H9 (cell line): ENCODE data around the gene PGS1. TPM values are rescaled to one million over a fixed set of nuclear protein-coding genes. Genes with fewer than 3 reads are reported as not detected.

Experiments used
- DNase-seq: peaks from one replicate; pipeline ENCODE4 v3.0.0-alpha.2; 2017
- H2AFZ ChIP-seq: one replicate; pipeline ENCODE4 v1.6.1; 2013; ENCODE audit warnings: mild to moderate bottlenecking, low read length, control low read depth, moderate library complexity
- H2AK5ac ChIP-seq: 2 replicates; pipeline ENCODE4 v1.6.1; 2013; ENCODE audit warnings: low read length, control low read depth, mixed read lengths; ENCODE audit not compliant: insufficient read length
- H2BK120ac ChIP-seq: one replicate; pipeline ENCODE4 v1.6.1; 2013; ENCODE audit warnings: low read depth, mild to moderate bottlenecking, low read length, control low read depth, inconsistent platforms; ENCODE audit not compliant: poor library complexity, severe bottlenecking
- H2BK12ac ChIP-seq: 2 replicates; pipeline ENCODE4 v1.6.1; 2013; ENCODE audit warnings: low read length, control low read depth, mixed read lengths, low read depth; ENCODE audit not compliant: insufficient read length
- H2BK15ac ChIP-seq: 2 replicates; pipeline ENCODE4 v1.6.1; 2013; ENCODE audit warnings: low read depth, low read length, control low read depth
- H2BK20ac ChIP-seq: one replicate; pipeline ENCODE4 v1.6.1; 2013; ENCODE audit warnings: low read depth, mild to moderate bottlenecking, low read length, control low read depth, inconsistent platforms; ENCODE audit not compliant: poor library complexity, severe bottlenecking
- H2BK5ac ChIP-seq: 2 replicates; pipeline ENCODE4 v1.6.1; 2013; ENCODE audit warnings: low read length, control low read depth, mixed read lengths; ENCODE audit not compliant: insufficient read length
- H3K14ac ChIP-seq: 2 replicates; pipeline ENCODE4 v1.6.1; 2013; ENCODE audit warnings: low read length, control low read depth; ENCODE audit not compliant: insufficient read depth
- H3K18ac ChIP-seq: 2 replicates; pipeline ENCODE4 v1.6.1; 2013; ENCODE audit warnings: low read depth, mild to moderate bottlenecking, mixed read lengths, low read length, control low read depth; ENCODE audit not compliant: insufficient read length
- H3K23ac ChIP-seq: 2 replicates; pipeline ENCODE4 v1.6.1; 2013; ENCODE audit warnings: low read length, control low read depth, mixed read lengths, low read depth; ENCODE audit not compliant: insufficient read length
- H3K23me2 ChIP-seq: 2 replicates; pipeline ENCODE4 v1.6.1; 2013; ENCODE audit warnings: low read depth, mild to moderate bottlenecking, mixed read lengths, low read length, control low read depth; ENCODE audit not compliant: insufficient read length, poor library complexity, severe bottlenecking
- H3K27ac ChIP-seq: 2 replicates; pipeline ENCODE4 v1.5.1; 2013; ENCODE audit warnings: low read length, control low read depth, mixed read lengths, low read depth; ENCODE audit not compliant: insufficient read length
- H3K27me3 ChIP-seq: 2 replicates; pipeline ENCODE4 v1.6.1; 2013; ENCODE audit warnings: low read length, control low read depth, inconsistent platforms; ENCODE audit not compliant: insufficient read depth
- H3K4ac ChIP-seq: 2 replicates; pipeline ENCODE4 v1.6.1; 2013; ENCODE audit warnings: low read depth, mild to moderate bottlenecking, control low read depth, inconsistent platforms, low read length, moderate library complexity
- H3K4me1 ChIP-seq: 2 replicates; pipeline ENCODE4 v1.6.1; 2013; ENCODE audit warnings: low read length, control low read depth, inconsistent platforms; ENCODE audit not compliant: insufficient read depth
- H3K4me2 ChIP-seq: 2 replicates; pipeline ENCODE4 v1.6.1; 2013; ENCODE audit warnings: low read length, control low read depth, mixed read lengths; ENCODE audit not compliant: insufficient read length, insufficient read depth
- H3K56ac ChIP-seq: 2 replicates; pipeline ENCODE4 v1.6.1; 2013; ENCODE audit warnings: low read depth, mild to moderate bottlenecking, mixed read lengths, low read length, control low read depth; ENCODE audit not compliant: insufficient read length
- H3K79me1 ChIP-seq: 2 replicates; pipeline ENCODE4 v1.6.1; 2013; ENCODE audit warnings: low read depth, mild to moderate bottlenecking, moderate library complexity, low read length, control low read depth, inconsistent platforms; ENCODE audit not compliant: insufficient read depth, poor library complexity, severe bottlenecking
- H3K79me2 ChIP-seq: 2 replicates; pipeline ENCODE4 v1.6.1; 2013; ENCODE audit warnings: low read length, control low read depth, inconsistent platforms; ENCODE audit not compliant: insufficient read depth
- H3K9ac ChIP-seq: 2 replicates; pipeline ENCODE4 v1.6.1; 2013; ENCODE audit warnings: low read length, control low read depth, mixed read lengths; ENCODE audit not compliant: insufficient read length; ENCODE audit errors: extremely low read depth
- H3K9me3 ChIP-seq: one replicate; pipeline ENCODE4 v1.6.1; 2013; ENCODE audit warnings: low read depth, low read length, inconsistent platforms; ENCODE audit not compliant: control insufficient read depth
- H3T11ph ChIP-seq: one replicate; pipeline ENCODE4 v1.6.1; 2013; ENCODE audit warnings: mild to moderate bottlenecking, low read length, control low read depth, inconsistent platforms
- H4K20me1 ChIP-seq: one replicate; pipeline ENCODE4 v1.6.1; 2013; ENCODE audit not compliant: control insufficient read depth, insufficient read length, insufficient read depth
- H4K5ac ChIP-seq: 2 replicates; pipeline ENCODE4 v1.6.1; 2013; ENCODE audit warnings: low read depth, mild to moderate bottlenecking, mixed read lengths, low read length, control low read depth; ENCODE audit not compliant: insufficient read length
- H4K8ac ChIP-seq: replicated peaks from 2 replicates; pipeline ENCODE4 v1.6.1; 2013; ENCODE audit warnings: low read length, control low read depth, mixed read lengths, low read depth; ENCODE audit not compliant: insufficient read length
- H4K91ac ChIP-seq: 2 replicates; pipeline ENCODE4 v1.6.1; 2013; ENCODE audit warnings: low read depth, mild to moderate bottlenecking, moderate library complexity, mixed read lengths, low read length, control low read depth; ENCODE audit not compliant: insufficient read length
- H3K27ac Mint-ChIP-seq, 3 experiments: 2 replicates in 2 of 3; 3 replicates in 1 of 3; pipeline ENCODE4 v1.8.0; 2020 to 2021; ENCODE audit warnings: mixed read lengths in 3 of 3, mild to moderate bottlenecking in 1 of 3, moderate library complexity in 1 of 3
- H3K27me3 Mint-ChIP-seq: 2 replicates; pipeline ENCODE4 v1.8.0; 2021; ENCODE audit warnings: low read depth, mild to moderate bottlenecking, moderate library complexity, mixed read lengths
- H3K36me3 Mint-ChIP-seq, 3 experiments: 2 replicates in 2 of 3; 3 replicates in 1 of 3; pipeline ENCODE4 v1.8.0; 2020 to 2021; ENCODE audit warnings: low read depth in 3 of 3, mixed read lengths in 3 of 3; ENCODE audit not compliant: insufficient read depth in 1 of 3
- H3K4me1 Mint-ChIP-seq, 2 experiments: 2 replicates each; pipeline ENCODE4 v1.8.0; 2020; ENCODE audit warnings: mixed read lengths in 2 of 2
- H3K4me3 Mint-ChIP-seq, 2 experiments: 2 replicates in 1 of 2; 3 replicates in 1 of 2; pipeline ENCODE4 v1.8.0; 2020 to 2021; ENCODE audit warnings: mild to moderate bottlenecking in 2 of 2, mixed read lengths in 2 of 2, moderate library complexity in 1 of 2
- H3K9me3 Mint-ChIP-seq, 2 experiments: 2 replicates in 1 of 2; 3 replicates in 1 of 2; pipeline ENCODE4 v1.8.0; 2020; ENCODE audit warnings: mild to moderate bottlenecking in 2 of 2, mixed read lengths in 2 of 2, moderate library complexity in 1 of 2
- CTCF ChIP-seq: fragments of 200-600 bp; sonication (generic); conservative IDR thresholded peaks from 3 replicates; pipeline ENCODE4 v1.8.0; 2021; ENCODE audit warnings: antibody characterized with exemption, mild to moderate bottlenecking
- WGBS: extraction: QIAGEN DNeasy Blood & Tissue Kit; methylation state at CpG from one replicate; pipeline ENCODE4 v1.1.7; 2013; ENCODE audit warnings: missing lambda C conversion rate, low lambda C conversion rate, mixed read lengths; ENCODE audit not compliant: insufficient read length; ENCODE audit errors: extremely low coverage; 5-methylcytosine and 5-hydroxymethylcytosine counted together
- total RNA-seq: library from RNA; stranded (reverse); gene quantifications from 2 replicates; pipeline ENCODE4 v1.2.1, GENCODE V29; 2021

PGS1 gene
- total RNA-seq, 1 experiment from 2014 or later = 45.7 TPM

- H4K20me1 ChIP-seq = no peaks in the 10 kb centered on the region
- H3K4me1 Mint-ChIP-seq = peaks cover 75 to 78% of the 10 kb centered on the region in 2 experiments
- H2BK20ac ChIP-seq = no peak overlapping the region
- no peak overlapping the region for H3T11ph ChIP-seq
- H3K4me3 Mint-ChIP-seq = peak overlapping the region in 1 of 2 experiments; percentile 21; a peak in 2 of 5 replicates
- peak overlapping the region; percentile 80 for H3K27ac ChIP-seq
- H3K9ac ChIP-seq = no peak overlapping the region
- no peaks in the 10 kb centered on the region; a peak in 1 of 5 replicates for H3K9me3 Mint-ChIP-seq
- no peak overlapping the region for H3K14ac ChIP-seq
- H3K27ac Mint-ChIP-seq = peak overlapping the region; percentile 94 to 98 (median 97)
- no peak overlapping the region for H3K56ac ChIP-seq
- peak overlapping the region; percentile 1 for H3K18ac ChIP-seq
- H3K4ac ChIP-seq = no peak overlapping the region
- H2BK12ac ChIP-seq = no peak overlapping the region
- no peaks in the 10 kb centered on the region for H3K79me1 ChIP-seq
- no peak overlapping the region for H2BK15ac ChIP-seq
- H3K27me3 ChIP-seq = no peaks in the 10 kb centered on the region; the same call in 1 of the 2 replicates
- no peak overlapping the region for H4K5ac ChIP-seq
- no peak overlapping the region for H2AFZ ChIP-seq
- H3K79me2 ChIP-seq = no peaks in the 10 kb centered on the region
- no peak overlapping the region for H4K91ac ChIP-seq
- H3K23me2 ChIP-seq = no peaks in the 10 kb centered on the region
- no peak overlapping the region for H3K23ac ChIP-seq
- no peak overlapping the region for H4K8ac ChIP-seq
- H2BK5ac ChIP-seq = peak overlapping the region; percentile 8
- no CpG with 5 or more reads among the region's 13 CpGs for WGBS
- H3K27me3 Mint-ChIP-seq = no peaks in the 10 kb centered on the region; the same call in 1 of the 2 replicates
- H3K4me2 ChIP-seq = no peak overlapping the region
- H2AK5ac ChIP-seq = no peak overlapping the region
- H3K9me3 ChIP-seq = no peaks in the 10 kb centered on the region
- DNase-seq = peak; percentile 67
- H3K36me3 Mint-ChIP-seq = no peaks in the 10 kb centered on the region
- peaks cover 9% of the 10 kb centered on the region; the same call in 1 of the 2 replicates for H3K4me1 ChIP-seq
- no peak for TF ChIP-seq CTCF
- no peak overlapping the region for H2BK120ac ChIP-seq
These were observed 8.6 kb upstream of the PGS1 start for GRCh38 chr17:78369791-78370381.
